CD4-positive, alpha-beta T cell treated with Interleukin-2 at 100 ng/mL for 4 hours (primary cell): ENCODE results near the gene GNB5.
"Not testable (repeated sequence)": the region's sequence is repeated elsewhere in the genome, so short reads cannot be mapped to it uniquely, and the experiment has no call there.

Experiments used
- DNase-seq: peaks from one replicate; pipeline ENCODE4 v3.0.0-alpha.2; 2020; ENCODE audit warnings: low spot score

The GNB5 gene

GRCh38 chr15:52165494-52166131, 25.6 kb downstream of the GNB5 start:
- DNase-seq: not testable (repeated sequence)

- DNase-seq: no peak
These were observed 26.4 kb downstream of the GNB5 start for GRCh38 chr15:52164631-52165265.

DNA sequence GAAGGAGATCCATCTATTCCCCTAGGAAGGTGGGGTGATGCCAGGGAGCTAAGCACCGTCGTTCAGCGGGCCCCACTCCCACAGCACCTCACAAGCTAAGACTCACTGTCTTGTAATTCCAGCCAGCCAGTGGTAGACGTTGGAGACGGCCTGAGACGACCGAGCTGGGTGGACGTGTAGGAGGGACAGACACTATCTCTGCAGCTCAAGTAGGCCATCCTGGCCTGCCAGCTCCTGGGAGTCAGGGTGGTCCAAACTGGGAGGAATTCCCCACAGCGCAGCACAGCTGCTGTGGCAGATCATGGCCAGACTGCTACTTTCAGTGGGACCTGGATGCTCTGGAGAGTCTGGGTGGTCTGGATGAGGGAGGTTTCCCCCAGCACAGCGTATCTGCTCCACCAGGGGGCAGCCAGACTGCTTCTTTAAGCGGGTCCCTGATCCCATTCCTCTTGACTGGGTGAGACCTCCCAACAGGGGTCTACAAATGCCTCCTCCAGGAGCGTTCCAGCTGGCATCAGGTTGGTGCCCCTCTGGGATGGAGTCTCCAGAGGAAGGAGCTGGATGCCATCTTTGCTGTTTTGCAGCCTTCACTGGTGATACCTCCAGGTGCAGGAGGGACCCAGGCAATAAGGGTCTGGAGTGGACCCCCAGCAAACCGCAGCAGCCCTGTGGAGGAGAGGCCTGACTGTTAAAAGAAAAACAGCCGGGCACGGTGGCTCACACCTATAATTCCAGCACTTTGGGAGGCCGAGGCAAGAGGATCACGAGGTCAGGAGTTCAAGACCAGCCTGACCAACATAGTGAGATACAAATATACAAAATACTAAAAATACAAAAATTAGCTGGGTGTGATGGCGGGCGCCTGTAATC, 27.6 kb downstream of the GNB5 start:
- no peak for DNase-seq

DNA sequence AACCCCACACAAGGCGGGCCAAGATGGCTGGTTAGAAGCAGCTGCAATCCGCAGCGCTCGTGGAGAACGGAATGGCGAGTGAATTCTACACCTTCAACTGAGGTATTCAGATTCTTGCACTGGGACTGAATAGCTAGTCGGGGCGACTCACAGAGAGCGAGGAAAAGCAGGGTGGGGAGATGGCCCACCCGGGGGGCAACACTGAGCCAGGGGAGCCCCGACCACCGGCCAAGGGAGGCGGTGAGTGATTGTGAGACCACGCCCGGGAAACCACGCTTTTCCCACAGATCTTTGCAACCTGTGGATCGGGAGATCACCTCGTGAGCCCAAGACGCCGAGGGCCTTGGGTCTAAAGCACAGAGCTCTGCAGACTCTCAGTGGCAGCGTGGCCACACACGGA, 28.3 kb downstream of the GNB5 start:
- no peak for DNase-seq

- no peak for DNase-seq
These were observed 28.9 kb downstream of the GNB5 start for GRCh38 chr15:52162260-52162659.

DNA sequence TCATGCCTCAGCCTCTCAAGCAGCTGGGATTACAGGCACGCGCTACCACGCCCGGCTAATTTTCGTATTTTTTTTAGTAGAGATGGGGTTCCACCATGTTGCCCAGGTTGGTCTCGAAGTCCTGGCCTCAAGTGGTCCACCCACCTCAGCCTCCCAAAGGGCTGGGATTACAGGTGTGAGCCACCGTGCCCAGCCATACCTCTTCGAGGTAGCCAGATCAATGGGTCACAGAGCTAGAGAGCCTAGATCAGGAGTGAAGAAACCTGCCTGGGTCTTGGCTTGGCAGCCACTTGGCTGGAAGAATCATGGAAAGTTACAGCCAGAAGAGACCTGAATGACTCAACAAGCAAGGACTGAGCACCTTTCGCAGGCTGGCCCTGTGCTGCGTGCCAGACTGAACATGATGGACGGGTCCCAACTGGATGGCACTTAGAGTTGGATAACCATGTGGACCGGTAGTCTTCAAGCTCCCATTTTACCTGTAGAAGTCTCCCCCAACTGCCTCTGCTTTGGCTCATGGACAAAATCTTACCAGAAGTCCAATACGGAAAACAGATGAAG, 29.7 kb downstream of the GNB5 start:
- no peak for DNase-seq

GRCh38 chr15:52159645-52160044, 31.5 kb downstream of the GNB5 start:
- DNase-seq: no peak

DNA sequence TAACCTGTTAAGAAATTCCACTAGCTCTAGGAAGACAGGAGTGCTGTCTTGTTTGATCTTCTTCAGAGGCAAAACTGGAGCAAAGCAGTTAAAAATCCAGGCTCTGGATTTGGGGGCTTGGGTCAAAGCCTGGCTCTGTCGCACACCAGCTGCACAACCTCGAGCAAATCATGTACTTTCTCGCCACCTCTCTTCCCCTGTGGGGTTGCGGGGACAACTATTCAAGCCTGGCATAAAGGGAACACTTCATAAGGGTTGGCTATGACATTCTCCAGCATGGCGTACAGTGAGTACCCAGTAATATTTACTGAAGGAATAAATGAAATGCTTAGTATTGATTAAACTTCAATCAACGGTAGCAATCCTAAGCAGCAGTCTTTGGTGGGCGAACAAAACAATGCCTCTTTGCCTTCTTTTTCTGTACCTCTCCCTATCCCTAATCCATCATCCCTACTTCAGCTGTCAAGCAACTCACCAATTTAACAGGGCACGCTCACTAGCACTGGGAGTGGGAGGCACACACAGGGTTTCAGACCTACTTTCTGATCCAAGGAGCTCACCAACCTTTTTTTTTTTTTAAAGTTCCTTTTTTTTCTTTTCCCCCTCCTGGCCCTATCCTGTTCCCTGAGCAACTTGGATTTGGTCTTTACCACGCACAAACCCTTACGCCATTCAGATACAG, 33.0 kb downstream of the GNB5 start:
- DNase-seq: no peak

GRCh38 chr15:52155878-52156277, 35.3 kb downstream of the GNB5 start:
- no peak for DNase-seq

GRCh38 chr15:52154896-52155865, 36.0 kb downstream of the GNB5 start:
- no peak for DNase-seq

DNA sequence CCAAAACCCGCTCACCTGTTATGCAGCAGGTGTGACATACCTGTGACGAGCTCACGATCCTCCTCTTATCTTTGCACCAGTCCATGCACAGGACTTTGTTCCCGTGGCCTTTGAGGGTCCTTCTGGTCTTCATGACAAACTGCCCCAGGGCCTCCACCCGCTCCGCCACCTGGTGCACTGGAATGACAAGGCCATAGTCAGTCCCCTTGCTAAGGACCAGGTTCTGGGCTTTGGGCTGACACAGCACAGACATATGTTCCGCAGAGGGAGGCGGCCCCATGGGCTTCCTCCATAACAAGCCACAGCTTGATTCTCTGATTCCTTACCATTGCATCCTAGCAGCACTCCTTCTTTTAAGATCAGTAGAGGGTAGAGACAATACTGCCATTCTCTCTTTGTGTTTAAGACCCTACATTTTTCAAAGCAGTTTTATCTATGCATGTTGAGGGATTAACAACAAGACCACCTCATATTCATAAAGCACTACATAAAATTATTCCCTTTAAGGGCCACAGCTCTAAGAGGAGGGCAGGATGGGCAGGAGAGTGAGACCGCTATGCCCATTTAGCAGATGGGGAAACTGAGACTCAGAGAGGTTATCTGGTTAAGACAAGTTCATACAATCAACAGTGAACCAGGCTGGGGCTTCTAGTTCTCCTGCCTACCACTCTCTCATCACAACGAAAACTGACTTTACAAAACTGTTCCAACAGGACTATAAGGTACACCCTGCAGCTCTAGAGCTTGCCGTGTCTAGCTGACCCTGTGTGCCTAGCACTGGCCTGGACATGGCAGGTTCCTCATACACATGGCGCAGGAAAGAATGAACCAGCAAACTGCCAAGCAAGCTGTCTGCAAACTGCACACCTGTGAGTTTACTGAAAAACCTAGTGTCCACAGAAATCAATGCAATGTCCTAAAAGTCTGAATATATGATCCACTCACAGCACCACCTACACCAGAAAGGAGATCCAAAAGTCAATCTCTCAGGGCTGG, 37.0 kb downstream of the GNB5 start:
- no peak for DNase-seq

GRCh38 chr15:52151353-52151752, 39.8 kb downstream of the GNB5 start:
- no peak for DNase-seq

DNA sequence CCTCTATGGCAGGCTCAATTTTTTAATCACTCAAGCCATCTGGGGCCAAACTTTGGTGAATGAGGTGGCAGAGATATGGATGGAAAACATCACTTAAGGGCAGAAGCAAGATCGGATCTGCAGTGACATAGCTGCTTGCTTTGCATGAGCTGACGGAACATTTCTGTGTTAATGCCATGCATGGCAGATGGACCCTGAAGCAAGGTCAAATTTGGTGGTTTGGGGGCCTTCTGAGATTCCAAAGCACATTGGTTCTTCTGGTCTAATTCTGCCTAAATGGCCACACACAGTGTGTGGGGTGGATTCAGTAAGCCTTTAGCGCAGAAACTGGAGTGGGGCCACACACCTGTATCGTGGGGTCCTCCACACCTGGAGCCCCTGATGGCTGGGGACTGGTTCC, 40.3 kb downstream of the GNB5 start:
- no peak for DNase-seq

DNA sequence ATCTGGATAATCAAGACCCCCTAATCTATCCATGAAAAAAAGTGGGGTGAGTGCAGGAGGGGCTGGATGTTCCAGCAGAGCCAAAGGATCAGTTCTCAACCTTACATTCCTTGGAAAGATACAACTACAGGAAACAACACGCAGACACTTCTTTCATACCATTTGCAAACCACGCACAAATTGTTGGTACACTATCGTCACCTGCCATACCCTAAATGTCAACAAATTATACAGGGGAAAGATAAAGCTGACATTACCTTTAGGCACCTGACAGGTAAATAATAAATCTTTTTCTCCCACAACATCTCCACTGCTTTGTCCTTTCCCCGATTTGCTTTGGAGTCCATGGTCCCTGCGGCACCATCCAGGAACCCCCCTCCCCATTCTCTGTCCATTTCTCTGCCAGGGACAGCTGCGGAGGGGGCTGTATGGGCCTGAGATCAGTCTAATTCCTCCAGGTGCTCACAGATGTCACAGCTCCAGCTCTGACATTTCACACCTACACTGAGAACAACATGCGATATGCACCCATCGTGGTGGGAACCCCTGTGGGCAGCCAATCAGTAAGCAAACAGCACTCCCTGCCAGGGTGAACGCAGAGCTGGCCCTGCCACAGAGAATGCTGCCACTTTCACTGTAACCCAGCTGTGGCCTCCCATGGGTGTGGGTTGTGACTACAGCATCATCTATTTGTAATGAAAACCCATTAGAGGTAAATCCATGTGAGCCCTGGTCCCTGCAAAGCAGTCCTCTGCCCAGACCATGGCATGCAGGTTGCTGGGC, 41.0 kb downstream of the GNB5 start:
- DNase-seq: no peak

GRCh38 chr15:52148403-52148802, 42.8 kb downstream of the GNB5 start:
- DNase-seq: no peak

- DNase-seq: no peak
These were observed 44.4 kb downstream of the GNB5 start for GRCh38 chr15:52146776-52147175.

DNA sequence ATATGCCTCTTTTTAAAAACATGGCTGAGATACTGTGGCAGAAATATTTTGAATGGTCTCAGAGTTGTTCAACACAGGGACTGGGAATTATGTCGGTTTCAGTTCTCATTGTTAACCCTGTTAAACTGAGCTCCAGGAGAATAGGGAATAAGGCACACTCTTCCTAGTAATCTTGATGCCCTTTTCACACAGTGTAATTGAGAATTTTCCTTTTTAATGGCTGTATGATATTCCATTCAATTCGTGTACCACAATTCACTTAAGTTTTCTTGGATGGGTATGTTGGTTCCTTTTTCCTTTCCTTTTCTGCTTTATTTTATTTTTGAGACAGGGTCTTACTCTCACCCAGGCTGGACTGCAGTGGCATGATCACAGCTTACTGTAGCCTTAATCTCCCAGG, 44.9 kb downstream of the GNB5 start:
- no peak for DNase-seq

- no peak for DNase-seq
These were observed 46.5 kb downstream of the GNB5 start for GRCh38 chr15:52144656-52145178.

- no peak for DNase-seq
These were observed 47.3 kb downstream of the GNB5 start for GRCh38 chr15:52143873-52144272.
